MM.1S (cell line): ENCODE measurements around the gene SYTL5.

Source experiments
- DNase-seq: peaks from one replicate; pipeline ENCODE4 v3.0.0-alpha.2; 2015
- H2AFZ ChIP-seq: fragments of 300-600 bp; sonication (generic); 2 replicates; pipeline ENCODE4 v1.6.0; 2016; ENCODE audit warnings: antibody characterized with exemption, low read length
- H3F3A ChIP-seq: fragments of 300-600 bp; sonication (generic); 2 replicates; pipeline ENCODE4 v1.6.1; 2016; ENCODE audit warnings: mild to moderate bottlenecking, antibody characterized with exemption, low read length, moderate library complexity, mixed read lengths; ENCODE audit not compliant: insufficient read depth
- H3K27ac ChIP-seq: fragments of 300-600 bp; sonication (generic); 2 replicates; pipeline ENCODE4 v1.5.1; 2016; ENCODE audit warnings: mild to moderate bottlenecking, low read length
- H3K27me3 ChIP-seq: fragments of 300-600 bp; sonication (generic); replicated peaks from 2 replicates; pipeline ENCODE4 v1.6.0; 2016; ENCODE audit warnings: low read length; ENCODE audit not compliant: insufficient read depth
- H3K36me3 ChIP-seq: fragments of 300-600 bp; sonication (generic); replicated peaks from 2 replicates; pipeline ENCODE4 v1.6.1; 2016; ENCODE audit warnings: mild to moderate bottlenecking, low read length, mixed read lengths; ENCODE audit not compliant: insufficient read depth
- H3K4me1 ChIP-seq: fragments of 300-600 bp; sonication (generic); 2 replicates; pipeline ENCODE4 v1.6.1; 2016; ENCODE audit warnings: low read length, mixed read lengths
- H3K4me2 ChIP-seq: fragments of 300-600 bp; sonication (generic); 2 replicates; pipeline ENCODE4 v1.6.0; 2016; ENCODE audit warnings: low read depth, low read length
- H3K4me3 ChIP-seq: fragments of 300-600 bp; sonication (generic); 2 replicates; pipeline ENCODE4 v1.5.1; 2016; ENCODE audit warnings: low read length, mixed read lengths
- H3K79me2 ChIP-seq: fragments of 300-600 bp; sonication (generic); 2 replicates; pipeline ENCODE4 v1.6.1; 2016; ENCODE audit warnings: mixed run types, low read length, mixed read lengths
- H3K9ac ChIP-seq: fragments of 300-600 bp; sonication (generic); 2 replicates; pipeline ENCODE4 v1.6.1; 2016; ENCODE audit warnings: low read length, mixed read lengths
- H3K9me2 ChIP-seq: fragments of 300-600 bp; sonication (generic); replicated peaks from 2 replicates; pipeline ENCODE4 v1.6.1; 2016; ENCODE audit warnings: mild to moderate bottlenecking, low read length, mixed read lengths; ENCODE audit not compliant: insufficient read depth
- H3K9me3 ChIP-seq: fragments of 300-600 bp; sonication (generic); replicated peaks from 2 replicates; pipeline ENCODE4 v1.6.1; 2016; ENCODE audit warnings: mild to moderate bottlenecking, low read length, mixed read lengths; ENCODE audit not compliant: insufficient read depth
- H4K20me1 ChIP-seq: fragments of 300-600 bp; sonication (generic); 2 replicates; pipeline ENCODE4 v1.6.1; 2016; ENCODE audit warnings: mild to moderate bottlenecking, low read length, moderate library complexity, mixed read lengths; ENCODE audit not compliant: insufficient read depth
- EZH2 ChIP-seq: fragments of 300-600 bp; sonication (generic); optimal IDR thresholded peaks from 2 replicates; pipeline ENCODE3; 2017; ENCODE audit warnings: low read depth, mild to moderate bottlenecking, antibody characterized with exemption, low read length, mixed read lengths
- EZH2phosphoT487 ChIP-seq: fragments of 300-600 bp; sonication (generic); IDR thresholded peaks from 2 replicates; pipeline ENCODE4 v1.6.1; 2018; ENCODE audit warnings: antibody characterized with exemption, low read length
- TF ChIP-seq, protein P1 (sequence below): fragments of 300-600 bp; sonication (generic); IDR thresholded peaks from 2 replicates; pipeline ENCODE4 v1.5.1; 2016; ENCODE audit warnings: antibody characterized with exemption, low read length, mixed read lengths

Gene SYTL5

DNA sequence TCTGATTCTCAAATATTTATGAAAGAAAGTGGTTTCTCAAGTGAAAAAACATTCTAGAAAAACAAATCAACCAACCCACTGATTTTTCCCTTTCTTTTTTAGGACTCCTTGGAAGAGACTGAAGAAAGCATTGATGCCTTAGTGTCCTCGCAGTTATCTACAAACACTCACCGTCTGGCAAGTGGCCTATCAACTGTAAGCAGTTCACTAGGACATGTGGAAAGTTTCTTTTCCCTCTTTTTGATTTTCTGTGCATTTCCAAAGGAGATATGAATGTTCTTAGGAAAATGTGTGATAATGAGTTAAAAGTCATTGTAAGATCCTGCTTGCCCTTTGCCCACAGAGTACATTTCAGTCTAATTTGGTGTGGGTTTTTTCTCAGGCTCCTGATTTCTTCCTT is 95.9 kb downstream of the SYTL5 start:
- TF ChIP-seq EZH2phosphoT487 = no peak
- no peak for TF ChIP-seq EZH2
- TF ChIP-seq, protein P1, sequence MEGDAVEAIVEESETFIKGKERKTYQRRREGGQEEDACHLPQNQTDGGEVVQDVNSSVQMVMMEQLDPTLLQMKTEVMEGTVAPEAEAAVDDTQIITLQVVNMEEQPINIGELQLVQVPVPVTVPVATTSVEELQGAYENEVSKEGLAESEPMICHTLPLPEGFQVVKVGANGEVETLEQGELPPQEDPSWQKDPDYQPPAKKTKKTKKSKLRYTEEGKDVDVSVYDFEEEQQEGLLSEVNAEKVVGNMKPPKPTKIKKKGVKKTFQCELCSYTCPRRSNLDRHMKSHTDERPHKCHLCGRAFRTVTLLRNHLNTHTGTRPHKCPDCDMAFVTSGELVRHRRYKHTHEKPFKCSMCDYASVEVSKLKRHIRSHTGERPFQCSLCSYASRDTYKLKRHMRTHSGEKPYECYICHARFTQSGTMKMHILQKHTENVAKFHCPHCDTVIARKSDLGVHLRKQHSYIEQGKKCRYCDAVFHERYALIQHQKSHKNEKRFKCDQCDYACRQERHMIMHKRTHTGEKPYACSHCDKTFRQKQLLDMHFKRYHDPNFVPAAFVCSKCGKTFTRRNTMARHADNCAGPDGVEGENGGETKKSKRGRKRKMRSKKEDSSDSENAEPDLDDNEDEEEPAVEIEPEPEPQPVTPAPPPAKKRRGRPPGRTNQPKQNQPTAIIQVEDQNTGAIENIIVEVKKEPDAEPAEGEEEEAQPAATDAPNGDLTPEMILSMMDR = no peak
- H3K9me2 ChIP-seq = no peaks in the 10 kb centered on the region
- no peaks in the 10 kb centered on the region for H3K27me3 ChIP-seq
- H3K4me2 ChIP-seq = no peak overlapping the region
- peaks cover 10% of the 10 kb centered on the region; the same call in 1 of the 2 replicates for H3F3A ChIP-seq
- peaks cover 24% of the 10 kb centered on the region for H3K4me1 ChIP-seq
- no peaks in the 10 kb centered on the region for H3K79me2 ChIP-seq
- H4K20me1 ChIP-seq = no peaks in the 10 kb centered on the region
- H3K9me3 ChIP-seq = no peaks in the 10 kb centered on the region
- no peak for DNase-seq
- H2AFZ ChIP-seq = no peak overlapping the region
- H3K27ac ChIP-seq = no peak overlapping the region
- no peak overlapping the region for H3K9ac ChIP-seq
- H3K4me3 ChIP-seq = no peak overlapping the region
- H3K36me3 ChIP-seq = no peaks in the 10 kb centered on the region

DNA sequence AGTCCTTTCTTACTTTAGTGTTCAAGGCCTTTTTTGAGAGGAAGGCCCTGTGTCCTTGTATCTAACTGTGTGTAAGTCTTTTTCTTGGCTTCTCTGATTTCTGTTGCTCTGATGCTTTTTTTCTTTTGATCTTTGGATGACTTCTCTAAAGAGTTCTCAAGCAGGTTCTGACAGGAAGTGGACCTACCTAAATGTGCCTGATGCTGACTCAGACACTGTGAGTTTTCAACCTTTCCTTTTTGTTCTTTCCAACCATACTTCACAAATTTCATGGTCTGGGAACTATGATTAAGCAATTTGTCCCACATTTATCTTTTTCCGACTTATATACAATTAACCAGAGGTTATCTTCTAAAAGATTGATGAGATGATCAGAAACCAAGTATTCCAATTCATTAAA is 96.5 kb downstream of the SYTL5 start:
- TF ChIP-seq EZH2phosphoT487 (no peak), EZH2 (no peak)
- TF ChIP-seq, protein P1 = no peak
- H3K4me2 ChIP-seq = peak overlapping the region; percentile 39; the same call in 1 of the 2 replicates
- no peaks in the 10 kb centered on the region for H3K9me3 ChIP-seq
- H3K4me3 ChIP-seq = no peak overlapping the region
- H3K27me3 ChIP-seq = no peaks in the 10 kb centered on the region
- H3K27ac ChIP-seq = peak overlapping the region; percentile 57; the same call in 1 of the 2 replicates
- peak; percentile 10 for DNase-seq
- H4K20me1 ChIP-seq = no peaks in the 10 kb centered on the region
- no peak overlapping the region for H3K9ac ChIP-seq
- peak overlapping the region; percentile 35; the same call in 1 of the 2 replicates for H2AFZ ChIP-seq
- peaks cover 10% of the 10 kb centered on the region; the same call in 1 of the 2 replicates for H3F3A ChIP-seq
- no peaks in the 10 kb centered on the region for H3K79me2 ChIP-seq
- no peaks in the 10 kb centered on the region for H3K9me2 ChIP-seq
- peaks cover 24% of the 10 kb centered on the region for H3K4me1 ChIP-seq
- no peaks in the 10 kb centered on the region for H3K36me3 ChIP-seq

DNA sequence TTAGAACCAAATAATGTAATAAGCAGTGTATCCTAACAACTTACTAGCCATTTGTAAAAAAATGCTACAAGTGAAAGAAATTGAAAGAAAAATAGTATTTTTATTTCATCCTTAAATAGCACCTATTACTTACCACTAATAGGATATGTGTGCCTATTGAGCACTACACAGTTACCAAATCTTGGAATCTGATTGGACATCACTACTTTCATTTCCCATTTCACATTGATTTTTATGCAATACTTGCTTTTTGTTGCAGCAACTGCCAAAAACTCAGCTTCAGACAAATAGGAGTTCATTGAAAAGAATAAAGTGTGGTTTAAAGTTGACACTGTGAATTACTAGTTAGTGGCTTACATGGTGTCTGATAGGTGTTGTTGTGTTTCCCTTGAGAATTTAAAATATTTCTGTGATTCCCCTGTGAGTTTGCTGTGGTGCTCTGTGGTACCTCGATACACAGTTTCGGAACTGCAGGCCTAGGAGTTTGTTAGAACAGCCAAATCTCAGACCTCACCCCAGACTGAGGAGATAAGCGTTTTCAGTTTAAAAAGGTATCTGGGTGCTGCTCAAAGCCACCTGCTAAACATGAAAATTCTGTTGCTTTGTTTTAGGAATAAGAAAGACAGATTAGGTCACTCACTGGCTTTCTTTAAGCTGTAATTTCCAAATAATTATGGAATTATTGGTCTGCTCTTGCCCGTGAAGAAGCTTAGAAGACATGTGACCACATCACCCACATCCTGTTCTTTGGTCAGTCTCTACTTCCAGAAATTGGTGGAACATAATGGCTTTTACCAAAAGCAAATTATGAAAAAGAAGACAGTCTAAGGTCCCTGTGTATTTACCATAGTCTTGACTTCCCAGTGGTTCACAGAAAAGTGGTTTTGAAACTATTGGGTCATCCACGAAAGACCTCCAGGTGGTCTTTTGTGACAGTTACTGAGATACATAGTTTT is 97.8 kb downstream of the SYTL5 start:
- Histone ChIP-seq H3K9me3 (no peaks in the 10 kb centered on the region), H3K27me3 (no peaks in the 10 kb centered on the region), H3K9ac (no peak overlapping the region), H3K9me2 (no peaks in the 10 kb centered on the region), H3K4me2 (peak overlapping the region; percentile 39; the same call in 1 of the 2 replicates), H3K4me3 (peak overlapping the region; percentile 20), H3F3A (peaks cover 10% of the 10 kb centered on the region; the same call in 1 of the 2 replicates), H3K36me3 (no peaks in the 10 kb centered on the region), H2AFZ (peak overlapping the region; percentile 20), H4K20me1 (no peaks in the 10 kb centered on the region), H3K4me1 (peaks cover 24% of the 10 kb centered on the region), H3K27ac (peak overlapping the region; percentile 57; the same call in 1 of the 2 replicates), H3K79me2 (no peaks in the 10 kb centered on the region)
- TF ChIP-seq EZH2 (no peak), EZH2phosphoT487 (no peak)
- TF ChIP-seq, protein P1 = no peak
- DNase-seq = peak; percentile 59
